Keratinocyte (primary cell): ENCODE data around the gene CACNA1I. TPM values are rescaled to one million over a fixed set of nuclear protein-coding genes. Genes with fewer than 3 reads are reported as not detected.

Source experiments
- DNase-seq: peaks from one replicate; pipeline ENCODE4 v3.0.0-alpha.2; 2011; ENCODE audit warnings: low read depth, missing footprints, low spot score
- FAIRE-seq: peaks from 2 replicates; lab custom pipeline; 2011; peaks lifted over from hg19 to GRCh38; lab: Jason Lieb, UNC
- H2AFZ ChIP-seq: 2 replicates; pipeline ENCODE4 v1.6.0; 2012; ENCODE audit warnings: low read length, control low read depth, inconsistent platforms; ENCODE audit not compliant: control insufficient read depth
- H3K27ac ChIP-seq: 2 replicates; pipeline ENCODE4 v1.5.1; 2011; ENCODE audit warnings: low read length; ENCODE audit not compliant: control insufficient read depth, insufficient read depth
- H3K27me3 ChIP-seq: 3 replicates; pipeline ENCODE4 v1.6.0; 2011; ENCODE audit warnings: low read length; ENCODE audit not compliant: control insufficient read depth, insufficient read depth; ENCODE audit errors: extremely low read depth
- H3K36me3 ChIP-seq, 2 experiments: 2 replicates in 1 of 2; 3 replicates in 1 of 2; pipeline ENCODE4 v1.5.1; 2011; ENCODE audit warnings: low read length in 2 of 2, mild to moderate bottlenecking in 1 of 2; ENCODE audit not compliant: control insufficient read depth in 2 of 2, insufficient read depth in 2 of 2; ENCODE audit errors: extremely low read depth in 1 of 2
- H3K4me1 ChIP-seq: 3 replicates; pipeline ENCODE4 v1.5.1; 2011; ENCODE audit warnings: low read length; ENCODE audit not compliant: control insufficient read depth, insufficient read depth; ENCODE audit errors: extremely low read depth
- H3K4me2 ChIP-seq: 3 replicates; pipeline ENCODE4 v1.6.0; 2011; ENCODE audit warnings: low read depth, low read length; ENCODE audit not compliant: control insufficient read depth, insufficient read depth; ENCODE audit errors: extremely low read depth
- H3K4me3 ChIP-seq, 3 experiments: fragments of 200-600 bp in 1 of 3; sonication (generic) in 1 of 3; 2 replicates in 2 of 3; 3 replicates in 1 of 3; pipeline ENCODE4 v1.5.1; 2011 to 2016; ENCODE audit warnings: low read length in 3 of 3, mild to moderate bottlenecking in 3 of 3, control low read depth in 2 of 3, inconsistent platforms in 1 of 3, low read depth in 1 of 3, mixed read lengths in 1 of 3, mixed run types in 1 of 3, moderate library complexity in 1 of 3; ENCODE audit not compliant: control insufficient read depth in 2 of 3, insufficient read depth in 2 of 3; ENCODE audit errors: extremely low read depth in 1 of 3
- H3K79me2 ChIP-seq: 2 replicates; pipeline ENCODE4 v1.6.0; 2012; ENCODE audit warnings: low read length; ENCODE audit not compliant: control insufficient read depth, insufficient read depth
- H3K9ac ChIP-seq: 3 replicates; pipeline ENCODE4 v1.6.0; 2011; ENCODE audit warnings: low read length; ENCODE audit not compliant: control insufficient read depth, insufficient read depth; ENCODE audit errors: extremely low read depth
- H3K9me1 ChIP-seq: 3 replicates; pipeline ENCODE4 v1.6.0; 2011; ENCODE audit warnings: low read length; ENCODE audit not compliant: control insufficient read depth, insufficient read depth; ENCODE audit errors: extremely low read depth
- H3K9me3 ChIP-seq: 2 replicates; pipeline ENCODE4 v1.5.1; 2012; ENCODE audit warnings: low read depth, low read length; ENCODE audit not compliant: control insufficient read depth
- H4K20me1 ChIP-seq: 3 replicates; pipeline ENCODE4 v1.6.0; 2011; ENCODE audit warnings: low read length; ENCODE audit not compliant: control insufficient read depth, insufficient read depth; ENCODE audit errors: extremely low read depth
- EZH2 ChIP-seq: IDR thresholded peaks from one replicate; pipeline ENCODE4 v1.6.1; 2012; ENCODE audit warnings: inconsistent platforms, mild to moderate bottlenecking, low read length, moderate library complexity
- dilution Hi-C: fragments of 300-500 bp; cut with MboI; formaldehyde crosslinking; loops from one replicate; pipeline ENCODE4 v1.7.0; 2020; ENCODE audit warnings: low sequenced_read_pairs; ENCODE audit not compliant: extremely low pct_ligation_motif_present
- polyA plus RNA-seq, 5 experiments: library from polyadenylated mRNA; depleted of rRNA in 3 of 5; stranded (reverse) in 3 of 5; stranded (forward) in 1 of 5; unstranded in 1 of 5; fragments of >200 nt; gene quantifications; 1 replicate in 1 of 5; 2 replicates in 3 of 5; 3 replicates in 1 of 5; pipeline versions ENCODE4 v1.2.1 to v1.2.3, GENCODE V29; 2011 to 2012; ENCODE audit warnings: missing spikeins in 2 of 5, low read depth in 1 of 5, low replicate concordance in 1 of 5
- TF ChIP-seq, protein P1 (sequence below), 3 experiments: IDR thresholded peaks in 1 of 3; conservative IDR thresholded peaks in 1 of 3; optimal IDR thresholded peaks in 1 of 3; 2 replicates in 2 of 3; 3 replicates in 1 of 3; pipeline versions ENCODE3 to v1.5.1; 2011; ENCODE audit warnings: low read length in 3 of 3, mild to moderate bottlenecking in 3 of 3, moderate library complexity in 2 of 3, control low read depth in 1 of 3, inconsistent platforms in 1 of 3; ENCODE audit not compliant: insufficient read depth in 2 of 3; ENCODE audit errors: extremely low read depth in 1 of 3

CACNA1I gene
- polyA plus RNA-seq, 1 donor (not counting 4 experiments of a cell fraction or from before 2014, with no cell fraction given): not detected

DNA sequence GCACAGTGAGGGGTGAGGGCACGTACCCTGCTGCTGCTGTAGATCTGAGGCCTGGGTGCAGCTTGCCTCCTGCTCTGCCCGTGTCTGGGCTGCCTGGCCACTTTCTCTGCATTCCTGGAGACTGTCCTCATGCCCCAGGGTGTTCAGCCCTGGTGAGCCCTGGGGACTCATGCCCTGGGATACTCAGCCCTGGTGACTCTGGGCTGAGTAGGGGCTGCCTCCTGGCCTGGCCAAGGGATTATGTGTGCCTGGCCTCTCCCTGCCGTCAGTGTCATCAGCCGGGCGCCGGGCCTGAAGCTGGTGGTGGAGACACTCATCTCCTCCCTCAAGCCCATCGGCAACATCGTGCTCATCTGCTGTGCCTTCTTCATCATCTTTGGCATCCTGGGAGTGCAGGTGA is 94.7 kb downstream of the CACNA1I start:
- FAIRE-seq (no peak), DNase-seq (no peak)
- H3K9me3 ChIP-seq: peaks cover 2% of the 10 kb centered on the region
- H3K4me2 ChIP-seq: no peak overlapping the region
- no peak overlapping the region for H3K27ac ChIP-seq
- H3K36me3 ChIP-seq: no peaks in the 10 kb centered on the region
- H3K27me3 ChIP-seq: peaks cover 58% of the 10 kb centered on the region
- dilution Hi-C loops: no loop called here
- no peak overlapping the region for H2AFZ ChIP-seq
- no peaks in the 10 kb centered on the region for H4K20me1 ChIP-seq
- no peak overlapping the region for H3K4me3 ChIP-seq
- no peak overlapping the region for H3K9ac ChIP-seq
- H3K4me1 ChIP-seq: no peaks in the 10 kb centered on the region
- TF ChIP-seq, protein P1, sequence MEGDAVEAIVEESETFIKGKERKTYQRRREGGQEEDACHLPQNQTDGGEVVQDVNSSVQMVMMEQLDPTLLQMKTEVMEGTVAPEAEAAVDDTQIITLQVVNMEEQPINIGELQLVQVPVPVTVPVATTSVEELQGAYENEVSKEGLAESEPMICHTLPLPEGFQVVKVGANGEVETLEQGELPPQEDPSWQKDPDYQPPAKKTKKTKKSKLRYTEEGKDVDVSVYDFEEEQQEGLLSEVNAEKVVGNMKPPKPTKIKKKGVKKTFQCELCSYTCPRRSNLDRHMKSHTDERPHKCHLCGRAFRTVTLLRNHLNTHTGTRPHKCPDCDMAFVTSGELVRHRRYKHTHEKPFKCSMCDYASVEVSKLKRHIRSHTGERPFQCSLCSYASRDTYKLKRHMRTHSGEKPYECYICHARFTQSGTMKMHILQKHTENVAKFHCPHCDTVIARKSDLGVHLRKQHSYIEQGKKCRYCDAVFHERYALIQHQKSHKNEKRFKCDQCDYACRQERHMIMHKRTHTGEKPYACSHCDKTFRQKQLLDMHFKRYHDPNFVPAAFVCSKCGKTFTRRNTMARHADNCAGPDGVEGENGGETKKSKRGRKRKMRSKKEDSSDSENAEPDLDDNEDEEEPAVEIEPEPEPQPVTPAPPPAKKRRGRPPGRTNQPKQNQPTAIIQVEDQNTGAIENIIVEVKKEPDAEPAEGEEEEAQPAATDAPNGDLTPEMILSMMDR (optimal IDR thresholded peaks at IDR 0.05 in 1 of 3, IDR thresholded peaks at IDR 0.05 in 1 of 3, conservative IDR thresholded peaks at IDR 0.05 in 1 of 3; ENCODE audit: extremely low read depth in 1 of 3, insufficient read depth in 2 of 3, low read length in 3 of 3): no peak
- no peak for TF ChIP-seq EZH2
- no peaks in the 10 kb centered on the region for H3K9me1 ChIP-seq
- H3K79me2 ChIP-seq: no peaks in the 10 kb centered on the region

DNA sequence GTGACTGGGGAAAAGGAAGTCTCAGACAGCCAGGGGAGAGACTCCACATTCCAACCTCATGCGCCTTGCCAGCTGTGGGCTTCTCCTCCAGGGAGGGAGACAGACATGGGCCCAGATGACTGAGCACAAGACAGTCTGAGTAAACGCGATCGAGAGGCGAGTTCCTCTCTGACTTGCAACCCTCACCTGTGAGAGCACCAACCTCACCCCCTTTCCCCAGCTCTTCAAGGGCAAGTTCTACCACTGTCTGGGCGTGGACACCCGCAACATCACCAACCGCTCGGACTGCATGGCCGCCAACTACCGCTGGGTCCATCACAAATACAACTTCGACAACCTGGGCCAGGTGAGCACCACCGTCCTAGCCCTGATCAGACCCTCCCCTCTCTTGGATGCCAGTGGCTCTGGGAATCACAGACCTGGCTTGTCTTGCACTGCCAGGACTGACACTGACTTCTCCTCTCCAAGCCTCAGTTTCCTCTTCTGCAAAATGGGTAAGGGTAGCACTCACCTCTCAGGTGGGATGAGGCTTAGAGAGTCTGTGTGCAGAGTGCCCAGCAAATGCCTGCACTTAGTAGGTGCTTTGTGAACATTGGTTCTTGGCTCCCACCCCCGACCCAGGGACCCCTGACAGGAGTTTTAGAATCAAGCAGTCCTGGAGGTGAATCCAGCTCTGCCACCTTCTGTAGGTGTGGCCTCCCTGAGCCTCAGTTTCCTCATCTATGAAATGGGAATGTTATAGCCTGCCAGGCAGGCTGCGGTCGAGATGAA is 95.3 kb downstream of the CACNA1I start:
- H3K4me1 ChIP-seq: no peaks in the 10 kb centered on the region

More for the DNA sequence above, 95.3 kb downstream of the CACNA1I start:
- Histone ChIP-seq H3K36me3 (no peaks in the 10 kb centered on the region), H3K4me3 (no peak overlapping the region), H3K79me2 (no peaks in the 10 kb centered on the region), H3K9me1 (no peaks in the 10 kb centered on the region), H3K27ac (no peak overlapping the region), H3K27me3 (peaks cover 53% of the 10 kb centered on the region), H3K9ac (no peak overlapping the region), H3K9me3 (peaks cover 2% of the 10 kb centered on the region), H4K20me1 (no peaks in the 10 kb centered on the region), H2AFZ (no peak overlapping the region), H3K4me2 (no peak overlapping the region)
- TF ChIP-seq, protein P1 (optimal IDR thresholded peaks at IDR 0.05 in 1 of 3, IDR thresholded peaks at IDR 0.05 in 1 of 3, conservative IDR thresholded peaks at IDR 0.05 in 1 of 3; ENCODE audit: extremely low read depth in 1 of 3, insufficient read depth in 2 of 3, low read length in 3 of 3): no peak
- no peak for TF ChIP-seq EZH2
- dilution Hi-C loops: no loop called here
- FAIRE-seq (no peak), DNase-seq (no peak)
